ENCODE results near the gene TMEM232. TPM values are rescaled to one million over a fixed set of nuclear protein-coding genes. Genes with fewer than 3 reads are reported as not detected.

TMEM232 gene
- total RNA-seq, 1 experiment from 2014 or later = 1.6 TPM

- Histone ChIP-seq H4K20me1 (ENCODE audit: control insufficient read depth, insufficient read depth, insufficient read length) (no peaks in the 10 kb centered on the region), H4K91ac (ENCODE audit: insufficient read length, low read depth, low read length) (no peak overlapping the region), H3K9ac (ENCODE audit: extremely low read depth, insufficient read length, low read length) (no peak overlapping the region), H3K9me3 (ENCODE audit: control insufficient read depth, low read depth, low read length) (no peaks in the 10 kb centered on the region), H2AK5ac (ENCODE audit: insufficient read length, low read length) (no peak overlapping the region), H2BK15ac (ENCODE audit: low read depth, low read length) (no peak overlapping the region), H4K5ac (ENCODE audit: insufficient read length, low read depth, low read length) (no peak overlapping the region), H2AFZ (ENCODE audit: low read length) (no peak overlapping the region), H2BK120ac (ENCODE audit: low read depth, low read length, poor library complexity, severe bottlenecking) (no peak overlapping the region), H3K23ac (ENCODE audit: insufficient read length, low read depth, low read length) (no peak overlapping the region), H3K27me3 (ENCODE audit: insufficient read depth, low read length) (no peaks in the 10 kb centered on the region), H3K14ac (ENCODE audit: insufficient read depth, low read length) (no peak overlapping the region), H2BK20ac (ENCODE audit: low read depth, low read length, poor library complexity, severe bottlenecking) (no peak overlapping the region), H3K4me1 (ENCODE audit: insufficient read depth, low read length) (no peaks in the 10 kb centered on the region), H3K79me1 (ENCODE audit: insufficient read depth, low read depth, low read length, poor library complexity, severe bottlenecking) (no peaks in the 10 kb centered on the region), H3T11ph (ENCODE audit: low read length) (no peak overlapping the region), H3K18ac (ENCODE audit: insufficient read length, low read depth, low read length) (no peak overlapping the region), H3K27ac (ENCODE audit: insufficient read length, low read depth, low read length) (no peak overlapping the region), H3K4ac (ENCODE audit: low read depth, low read length) (no peak overlapping the region), H2BK12ac (ENCODE audit: insufficient read length, low read depth, low read length) (no peak overlapping the region), H4K8ac (replicated peaks; ENCODE audit: insufficient read length, low read depth, low read length) (no peak overlapping the region), H3K56ac (ENCODE audit: insufficient read length, low read depth, low read length) (no peak overlapping the region), H3K79me2 (ENCODE audit: insufficient read depth, low read length) (no peaks in the 10 kb centered on the region), H2BK5ac (ENCODE audit: insufficient read length, low read length) (no peak overlapping the region), H3K4me2 (ENCODE audit: insufficient read depth, insufficient read length, low read length) (no peak overlapping the region), H3K23me2 (ENCODE audit: insufficient read length, low read depth, low read length, poor library complexity, severe bottlenecking) (no peaks in the 10 kb centered on the region)
- no CpG with 5 or more reads among the region's 1 CpG for WGBS (ENCODE audit: extremely low coverage, insufficient read length, low lambda C conversion rate)
- no peak overlapping the region for H3K4me3 Mint-ChIP-seq
- no peak overlapping the region for H3K27ac Mint-ChIP-seq
- no peaks in the 10 kb centered on the region for H3K4me1 Mint-ChIP-seq
- no peaks in the 10 kb centered on the region for H3K36me3 Mint-ChIP-seq (ENCODE audit: insufficient read depth in 1 of 3, low read depth in 3 of 3)
- no peaks in the 10 kb centered on the region for H3K27me3 Mint-ChIP-seq (ENCODE audit: low read depth)
- H3K9me3 Mint-ChIP-seq = no peaks in the 10 kb centered on the region
- DNase-seq = no peak
- TF ChIP-seq, protein P1, sequence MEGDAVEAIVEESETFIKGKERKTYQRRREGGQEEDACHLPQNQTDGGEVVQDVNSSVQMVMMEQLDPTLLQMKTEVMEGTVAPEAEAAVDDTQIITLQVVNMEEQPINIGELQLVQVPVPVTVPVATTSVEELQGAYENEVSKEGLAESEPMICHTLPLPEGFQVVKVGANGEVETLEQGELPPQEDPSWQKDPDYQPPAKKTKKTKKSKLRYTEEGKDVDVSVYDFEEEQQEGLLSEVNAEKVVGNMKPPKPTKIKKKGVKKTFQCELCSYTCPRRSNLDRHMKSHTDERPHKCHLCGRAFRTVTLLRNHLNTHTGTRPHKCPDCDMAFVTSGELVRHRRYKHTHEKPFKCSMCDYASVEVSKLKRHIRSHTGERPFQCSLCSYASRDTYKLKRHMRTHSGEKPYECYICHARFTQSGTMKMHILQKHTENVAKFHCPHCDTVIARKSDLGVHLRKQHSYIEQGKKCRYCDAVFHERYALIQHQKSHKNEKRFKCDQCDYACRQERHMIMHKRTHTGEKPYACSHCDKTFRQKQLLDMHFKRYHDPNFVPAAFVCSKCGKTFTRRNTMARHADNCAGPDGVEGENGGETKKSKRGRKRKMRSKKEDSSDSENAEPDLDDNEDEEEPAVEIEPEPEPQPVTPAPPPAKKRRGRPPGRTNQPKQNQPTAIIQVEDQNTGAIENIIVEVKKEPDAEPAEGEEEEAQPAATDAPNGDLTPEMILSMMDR (conservative IDR thresholded peaks at IDR 0.05) = no peak
Observed at GRCh38 chr5:110702300-110702699, 24.2 kb downstream of the TMEM232 start.

Data from H9 (cell line).